GM12874 (cell line): ENCODE measurements around the gene TMEM138.

ENCODE experiments used
- TF ChIP-seq, protein P1 (sequence below): IDR thresholded peaks from 2 replicates; pipeline ENCODE4 v1.5.1; 2011; ENCODE audit warnings: low read depth, mild to moderate bottlenecking, control low read depth, low read length, moderate library complexity; ENCODE audit not compliant: insufficient read depth

The TMEM138 gene

DNA sequence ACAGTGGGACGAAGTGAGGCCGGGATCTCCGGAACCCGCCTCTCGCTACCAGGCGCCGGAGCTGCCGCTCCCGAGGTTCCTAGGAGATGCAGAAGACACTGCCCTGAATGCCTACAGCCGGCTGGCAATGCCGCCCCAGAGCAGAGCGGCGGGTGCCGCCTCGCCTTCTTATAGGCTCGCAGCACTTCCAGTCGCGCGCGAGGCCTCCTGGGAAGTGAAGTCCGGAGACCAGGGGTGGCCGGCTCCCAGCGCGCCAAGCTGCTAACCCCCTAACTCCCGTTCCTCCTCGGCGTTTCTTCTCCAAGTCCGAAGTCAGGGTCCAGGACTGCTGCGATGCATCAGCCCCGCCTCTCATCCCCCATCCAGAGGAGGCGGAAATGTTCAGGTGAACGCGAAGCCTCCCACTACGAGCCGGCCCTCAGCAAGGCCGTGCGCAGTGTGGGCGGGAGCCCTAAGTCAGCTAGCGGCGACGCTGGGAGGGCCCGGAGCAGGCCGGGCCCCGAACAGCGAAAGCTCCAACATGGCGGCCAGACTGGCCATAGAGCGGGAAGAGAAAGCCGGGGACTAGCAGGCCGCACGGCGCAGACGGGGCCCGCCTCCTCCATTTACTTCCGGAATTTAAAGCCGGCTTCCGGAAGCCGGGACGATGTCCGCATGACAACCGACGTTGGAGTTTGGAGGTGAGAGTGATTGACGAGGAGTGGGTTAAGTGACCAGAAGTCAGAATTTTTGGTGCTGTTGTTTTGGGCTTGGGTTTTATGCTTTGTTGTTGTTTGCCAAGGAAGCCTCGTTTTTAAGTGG is at the start of gene TMEM138, which contains the start of gene CYB561A3:
TSS of gene TMEM138 (plus strand) at position 634 of the 801 bp plus-strand sequence. CDS start 2,017 bp downstream, outside the sequence.
TSS of gene CYB561A3 (minus strand) at position 142 of the 801 bp plus-strand sequence. CDS start 5,169 bp downstream, outside the sequence.
- TF ChIP-seq, protein P1, sequence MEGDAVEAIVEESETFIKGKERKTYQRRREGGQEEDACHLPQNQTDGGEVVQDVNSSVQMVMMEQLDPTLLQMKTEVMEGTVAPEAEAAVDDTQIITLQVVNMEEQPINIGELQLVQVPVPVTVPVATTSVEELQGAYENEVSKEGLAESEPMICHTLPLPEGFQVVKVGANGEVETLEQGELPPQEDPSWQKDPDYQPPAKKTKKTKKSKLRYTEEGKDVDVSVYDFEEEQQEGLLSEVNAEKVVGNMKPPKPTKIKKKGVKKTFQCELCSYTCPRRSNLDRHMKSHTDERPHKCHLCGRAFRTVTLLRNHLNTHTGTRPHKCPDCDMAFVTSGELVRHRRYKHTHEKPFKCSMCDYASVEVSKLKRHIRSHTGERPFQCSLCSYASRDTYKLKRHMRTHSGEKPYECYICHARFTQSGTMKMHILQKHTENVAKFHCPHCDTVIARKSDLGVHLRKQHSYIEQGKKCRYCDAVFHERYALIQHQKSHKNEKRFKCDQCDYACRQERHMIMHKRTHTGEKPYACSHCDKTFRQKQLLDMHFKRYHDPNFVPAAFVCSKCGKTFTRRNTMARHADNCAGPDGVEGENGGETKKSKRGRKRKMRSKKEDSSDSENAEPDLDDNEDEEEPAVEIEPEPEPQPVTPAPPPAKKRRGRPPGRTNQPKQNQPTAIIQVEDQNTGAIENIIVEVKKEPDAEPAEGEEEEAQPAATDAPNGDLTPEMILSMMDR = no peak

DNA sequence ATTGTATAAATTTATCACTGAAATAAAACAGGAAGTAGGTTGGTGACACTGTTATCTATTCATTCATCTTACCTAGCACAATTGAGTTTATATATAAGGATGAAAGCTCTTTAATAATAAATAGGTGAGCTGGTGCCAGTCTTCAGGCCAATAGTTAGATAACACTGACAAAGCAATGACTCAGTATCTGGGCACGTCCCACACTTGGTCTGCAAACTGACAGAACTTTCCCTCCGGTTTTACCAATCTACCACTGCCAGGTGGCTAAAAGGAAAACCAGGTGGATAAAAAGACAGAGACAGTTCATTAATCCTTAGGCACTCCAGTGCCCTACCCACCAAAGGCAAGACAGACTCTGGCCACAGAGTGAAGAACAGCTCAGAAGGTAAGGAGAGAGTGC is 46.9 kb upstream of the TMEM138 start:
- TF ChIP-seq, protein P1 = no peak

GRCh38 chr11:61325649-61326414 is 36.3 kb upstream of the TMEM138 start:
- TF ChIP-seq, protein P1 = no peak

- TF ChIP-seq, protein P1 = no peak
Measured at GRCh38 chr11:61327669-61328071, 34.5 kb upstream of the TMEM138 start.

GRCh38 chr11:61328351-61328750 is 33.8 kb upstream of the TMEM138 start:
- TF ChIP-seq, protein P1 = no peak

GRCh38 chr11:61329871-61330270 is 32.3 kb upstream of the TMEM138 start:
- TF ChIP-seq, protein P1 = no peak

- TF ChIP-seq, protein P1 = no peak
Measured at GRCh38 chr11:61331651-61332050, 30.5 kb upstream of the TMEM138 start.
